Osteoblast (primary cell): ENCODE measurements around the gene NREP. TPM values are rescaled to one million over a fixed set of nuclear protein-coding genes. Genes with fewer than 3 reads are reported as not detected.

ENCODE experiments used
- DNase-seq: peaks from one replicate; pipeline ENCODE4 v3.0.0; 2011; ENCODE audit warnings: low spot score, mixed read lengths; ENCODE audit not compliant: insufficient read length; ENCODE audit errors: missing footprints
- H2AFZ ChIP-seq: 2 replicates; pipeline ENCODE4 v1.6.0; 2011; ENCODE audit warnings: mild to moderate bottlenecking, low read length
- H3K27ac ChIP-seq: 2 replicates; pipeline ENCODE4 v1.5.1; 2011; ENCODE audit warnings: mild to moderate bottlenecking, low read depth, low read length, moderate library complexity
- H3K27me3 ChIP-seq: 2 replicates; pipeline ENCODE4 v1.6.0; 2012; ENCODE audit warnings: mild to moderate bottlenecking, control low read depth, inconsistent platforms, low read length, moderate library complexity; ENCODE audit not compliant: insufficient read depth
- H3K36me3 ChIP-seq: 2 replicates; pipeline ENCODE4 v1.5.1; 2011; ENCODE audit warnings: mild to moderate bottlenecking, low read length, control low read depth, moderate library complexity; ENCODE audit not compliant: insufficient read depth
- H3K4me1 ChIP-seq: 2 replicates; pipeline ENCODE4 v1.5.1; 2011; ENCODE audit warnings: mild to moderate bottlenecking, low read length, control low read depth, moderate library complexity; ENCODE audit not compliant: insufficient read depth
- H3K4me2 ChIP-seq: 2 replicates; pipeline ENCODE4 v1.6.0; 2011; ENCODE audit warnings: mild to moderate bottlenecking, low read length; ENCODE audit not compliant: insufficient read depth
- H3K4me3 ChIP-seq: fragments of 200-600 bp; sonication (generic); 3 replicates; pipeline ENCODE4 v1.5.1; 2012; ENCODE audit warnings: mild to moderate bottlenecking, low read length, inconsistent platforms; ENCODE audit not compliant: insufficient read depth
- H3K79me2 ChIP-seq: 2 replicates; pipeline ENCODE4 v1.6.0; 2012; ENCODE audit warnings: mild to moderate bottlenecking, low read length, control low read depth, inconsistent platforms; ENCODE audit not compliant: insufficient read depth
- H3K9me3 ChIP-seq: 2 replicates; pipeline ENCODE4 v1.5.1; 2011; ENCODE audit warnings: low read depth, low read length, control low read depth
- H4K20me1 ChIP-seq: 2 replicates; pipeline ENCODE4 v1.6.0; 2012; ENCODE audit warnings: mild to moderate bottlenecking, low read length, control low read depth; ENCODE audit not compliant: insufficient read depth
- small RNA-seq: library from RNA; depleted of rRNA; stranded (forward); fragments of <200 nt; gene quantifications from one replicate; pipeline ENCODE3, GENCODE V24; 2012
- total RNA-seq: library from RNA; depleted of rRNA; stranded (reverse); fragments of >200 nt; gene quantifications from 2 replicates; pipeline ENCODE4 v1.2.3, GENCODE V29; 2012
- TF ChIP-seq, protein P1 (sequence below): IDR thresholded peaks from 2 replicates; pipeline ENCODE4 v1.5.1; 2011; ENCODE audit warnings: mild to moderate bottlenecking, low read depth, low read length, moderate library complexity; ENCODE audit errors: extremely low read depth

Gene NREP
- total RNA-seq, 1 donor: 182 TPM

DNA sequence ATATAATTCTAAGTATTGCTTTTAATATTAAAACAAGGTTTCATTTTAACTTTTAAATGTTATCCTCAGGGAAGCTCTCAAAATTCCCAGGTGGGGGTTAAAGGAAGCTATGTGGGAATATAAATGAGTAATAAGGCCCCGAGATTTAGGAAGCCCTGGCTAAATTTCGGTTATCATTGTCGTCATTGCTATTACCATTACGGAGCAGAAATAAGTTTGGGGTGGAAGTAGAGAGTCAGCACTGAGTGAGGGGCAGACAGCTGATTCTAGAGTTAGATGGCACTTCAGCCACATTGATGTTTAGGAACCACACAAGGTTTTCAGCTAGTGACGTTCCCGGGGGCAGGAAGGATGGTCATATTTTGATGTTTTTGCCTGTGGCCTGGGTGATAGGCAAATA, 74.9 kb downstream of the NREP start:
- Histone ChIP-seq H3K27ac (peak overlapping the region; percentile 64), H3K36me3 (no peaks in the 10 kb centered on the region), H3K27me3 (no peaks in the 10 kb centered on the region), H3K9me3 (no peaks in the 10 kb centered on the region), H3K4me3 (peak overlapping the region; percentile 50), H3K4me1 (peaks cover 30% of the 10 kb centered on the region), H4K20me1 (no peaks in the 10 kb centered on the region), H3K79me2 (no peaks in the 10 kb centered on the region), H3K4me2 (peak overlapping the region; percentile 87), H2AFZ (peak overlapping the region; percentile 94)
- DNase-seq: no peak
- TF ChIP-seq, protein P1, sequence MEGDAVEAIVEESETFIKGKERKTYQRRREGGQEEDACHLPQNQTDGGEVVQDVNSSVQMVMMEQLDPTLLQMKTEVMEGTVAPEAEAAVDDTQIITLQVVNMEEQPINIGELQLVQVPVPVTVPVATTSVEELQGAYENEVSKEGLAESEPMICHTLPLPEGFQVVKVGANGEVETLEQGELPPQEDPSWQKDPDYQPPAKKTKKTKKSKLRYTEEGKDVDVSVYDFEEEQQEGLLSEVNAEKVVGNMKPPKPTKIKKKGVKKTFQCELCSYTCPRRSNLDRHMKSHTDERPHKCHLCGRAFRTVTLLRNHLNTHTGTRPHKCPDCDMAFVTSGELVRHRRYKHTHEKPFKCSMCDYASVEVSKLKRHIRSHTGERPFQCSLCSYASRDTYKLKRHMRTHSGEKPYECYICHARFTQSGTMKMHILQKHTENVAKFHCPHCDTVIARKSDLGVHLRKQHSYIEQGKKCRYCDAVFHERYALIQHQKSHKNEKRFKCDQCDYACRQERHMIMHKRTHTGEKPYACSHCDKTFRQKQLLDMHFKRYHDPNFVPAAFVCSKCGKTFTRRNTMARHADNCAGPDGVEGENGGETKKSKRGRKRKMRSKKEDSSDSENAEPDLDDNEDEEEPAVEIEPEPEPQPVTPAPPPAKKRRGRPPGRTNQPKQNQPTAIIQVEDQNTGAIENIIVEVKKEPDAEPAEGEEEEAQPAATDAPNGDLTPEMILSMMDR: no peak

DNA sequence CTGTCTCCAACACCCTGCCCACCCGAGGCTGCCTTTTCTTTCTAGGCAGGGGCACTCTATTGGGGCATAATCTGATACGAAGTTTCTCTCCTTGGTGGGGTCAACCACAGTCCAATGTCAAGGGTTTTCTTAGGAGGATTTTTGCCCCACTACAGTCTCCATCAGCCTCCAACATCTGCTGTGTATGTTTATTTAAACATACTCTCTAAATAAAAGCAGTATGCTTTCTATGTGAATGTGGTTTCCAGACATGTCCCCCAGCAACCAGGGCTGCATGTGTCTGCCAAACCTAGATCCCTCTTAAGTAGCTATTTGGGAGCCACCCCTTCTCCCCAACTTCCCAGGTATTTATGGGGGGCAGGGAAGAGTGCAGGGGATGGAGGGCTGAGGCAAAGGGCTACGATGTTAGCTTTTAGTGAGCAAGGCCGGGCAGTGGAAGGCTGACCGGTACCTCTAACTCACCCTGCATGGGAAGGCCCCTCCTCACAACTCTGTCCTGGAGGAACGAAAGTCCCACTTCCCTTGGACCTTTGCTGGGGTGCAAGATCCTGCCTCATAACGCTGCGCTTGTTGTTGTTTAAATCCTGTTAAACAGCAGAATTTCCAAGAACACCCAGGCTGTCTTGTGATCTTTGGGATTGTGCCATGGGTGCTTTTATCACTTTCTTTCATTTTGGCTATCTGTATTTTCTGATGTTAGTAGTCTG, 75.4 kb downstream of the NREP start:
- no peaks in the 10 kb centered on the region for H3K9me3 ChIP-seq
- H3K4me1 ChIP-seq: peaks cover 35% of the 10 kb centered on the region
- peak overlapping the region; percentile 87 for H3K4me2 ChIP-seq
- H3K27me3 ChIP-seq: no peaks in the 10 kb centered on the region
- H3K36me3 ChIP-seq: no peaks in the 10 kb centered on the region
- DNase-seq: peak; percentile 27
- no peaks in the 10 kb centered on the region for H3K79me2 ChIP-seq
- peak overlapping the region; percentile 64 for H3K27ac ChIP-seq
- peak overlapping the region; percentile 94 for H2AFZ ChIP-seq
- TF ChIP-seq, protein P1: no peak
- peak overlapping the region; percentile 50 for H3K4me3 ChIP-seq
- H4K20me1 ChIP-seq: no peaks in the 10 kb centered on the region

DNA sequence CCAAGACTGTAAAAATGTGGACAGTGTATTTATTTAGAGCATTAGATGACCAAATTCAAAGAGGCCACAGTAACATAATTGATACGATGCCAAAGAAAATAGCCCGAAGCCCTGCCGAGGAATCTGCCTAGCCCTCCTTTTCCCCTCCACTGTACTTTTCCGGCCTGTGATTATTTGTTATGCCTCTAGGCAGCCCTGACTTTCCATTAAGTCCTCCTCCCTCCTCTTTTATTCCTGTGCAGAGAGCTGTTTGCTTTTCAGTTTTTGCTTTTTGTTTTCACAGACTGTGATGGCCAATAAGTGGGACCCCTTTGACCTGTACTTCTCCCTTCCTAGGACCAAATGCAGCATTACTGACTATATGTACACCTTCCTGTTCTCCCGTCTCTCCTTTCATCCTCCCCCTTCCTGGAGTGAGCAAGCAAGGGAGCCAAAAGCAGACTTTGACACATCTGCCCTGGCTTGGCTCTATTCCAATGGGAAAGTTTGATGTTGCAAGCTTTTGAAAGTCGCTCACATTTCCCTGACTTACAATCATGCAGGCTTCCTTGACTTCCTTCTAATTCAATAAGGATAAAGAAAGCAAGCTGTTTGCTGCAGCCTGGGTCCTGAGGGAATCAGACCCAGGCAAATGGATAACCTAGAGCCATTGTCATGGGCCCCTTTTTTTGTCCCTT, 76.1 kb downstream of the NREP start:
- Histone ChIP-seq H3K4me1 (peaks cover 42% of the 10 kb centered on the region), H3K4me3 (peak overlapping the region; percentile 50), H3K36me3 (no peaks in the 10 kb centered on the region), H2AFZ (peak overlapping the region; percentile 94), H3K79me2 (no peaks in the 10 kb centered on the region), H3K27me3 (no peaks in the 10 kb centered on the region), H3K4me2 (peak overlapping the region; percentile 87), H3K9me3 (no peaks in the 10 kb centered on the region), H3K27ac (peak overlapping the region; percentile 64), H4K20me1 (no peaks in the 10 kb centered on the region)
- peak; percentile 46 for DNase-seq
- TF ChIP-seq, protein P1: no peak

DNA sequence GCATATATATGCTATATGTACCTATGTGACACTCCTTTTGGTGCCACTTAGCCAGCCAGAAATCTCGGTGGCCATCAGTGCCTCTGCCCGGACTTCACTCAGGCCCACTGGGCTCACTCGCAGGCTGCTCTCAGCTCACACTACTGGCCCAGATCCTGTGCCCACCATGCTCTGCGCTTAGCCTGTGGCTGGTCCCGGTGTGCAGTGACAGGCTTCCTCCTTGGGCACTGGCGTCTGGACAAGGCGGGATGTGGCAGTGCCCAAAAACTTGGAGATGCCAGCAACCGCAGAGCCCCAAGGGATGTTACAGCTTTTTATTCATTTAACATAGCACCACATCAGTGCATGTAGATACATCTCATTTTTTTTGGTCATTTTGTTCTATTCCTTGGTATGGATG, 77.4 kb downstream of the NREP start:
- H3K36me3 ChIP-seq: no peaks in the 10 kb centered on the region
- H3K27me3 ChIP-seq: no peaks in the 10 kb centered on the region
- no peak overlapping the region for H2AFZ ChIP-seq
- no peaks in the 10 kb centered on the region for H3K79me2 ChIP-seq
- no peaks in the 10 kb centered on the region for H3K9me3 ChIP-seq
- H3K4me1 ChIP-seq: peaks cover 44% of the 10 kb centered on the region
- H3K27ac ChIP-seq: no peak overlapping the region
- H3K4me3 ChIP-seq: no peak overlapping the region
- TF ChIP-seq, protein P1: no peak
- H4K20me1 ChIP-seq: no peaks in the 10 kb centered on the region
- H3K4me2 ChIP-seq: no peak overlapping the region
- DNase-seq: no peak

Small RNAs within 50 kb of the gene (small RNA-seq; reads per million reads assigned to genes)
- not detected for gene RN7SKP57

Other genes with a start within 250 kb of the NREP start
- 102 and 106 TPM in 2 replicates for gene STARD4, start 244.7 kb downstream of the NREP start, total RNA-seq